HL-60 (cell line): ENCODE data around the gene ADNP.

ENCODE experiments used
- DNase-seq, 2 experiments: peaks; one replicate each; pipeline ENCODE4 v3.0.0-alpha.2; 2010 to 2020; ENCODE audit warnings: low read depth in 1 of 2, low spot score in 1 of 2
- H3K27ac ChIP-seq: fragments of 250-450 bp; sonication (Bioruptor Pico); replicated peaks from 2 replicates; pipeline ENCODE4 v1.5.1; 2020; ENCODE audit warnings: mild to moderate bottlenecking, moderate library complexity
- H3K27me3 ChIP-seq: fragments of 250-450 bp; sonication (Bioruptor Pico); 2 replicates; pipeline ENCODE4 v1.5.1; 2021; ENCODE audit warnings: mild to moderate bottlenecking, moderate library complexity; ENCODE audit not compliant: insufficient read depth, poor library complexity, severe bottlenecking
- H3K4me3 ChIP-seq: replicated peaks from 2 replicates; pipeline ENCODE4 v1.5.1; 2011; ENCODE audit warnings: mild to moderate bottlenecking, control low read depth, low read length; ENCODE audit not compliant: insufficient read depth
- GABPA ChIP-seq: IDR thresholded peaks from 2 replicates; pipeline ENCODE4 v1.6.1; 2012; ENCODE audit warnings: low read depth
- POLR2AphosphoS5 ChIP-seq: IDR thresholded peaks from 2 replicates; pipeline ENCODE4 v1.6.1; 2012; ENCODE audit warnings: low read depth
- SPI1 ChIP-seq: IDR thresholded peaks from 2 replicates; pipeline ENCODE4 v1.6.1; 2012; ENCODE audit warnings: low read depth, mild to moderate bottlenecking, borderline replicate concordance
- TF ChIP-seq, protein P1 (sequence below): IDR thresholded peaks from one replicate; pipeline ENCODE4 v1.5.1; 2011; ENCODE audit warnings: low read length, control low read depth, inconsistent platforms; ENCODE audit not compliant: insufficient read depth
- TF ChIP-seq, protein P2 (sequence below): IDR thresholded peaks from 2 replicates; pipeline ENCODE4 v1.6.1; 2012; ENCODE audit warnings: low read depth; ENCODE audit not compliant: insufficient replicate concordance

Gene ADNP

DNA sequence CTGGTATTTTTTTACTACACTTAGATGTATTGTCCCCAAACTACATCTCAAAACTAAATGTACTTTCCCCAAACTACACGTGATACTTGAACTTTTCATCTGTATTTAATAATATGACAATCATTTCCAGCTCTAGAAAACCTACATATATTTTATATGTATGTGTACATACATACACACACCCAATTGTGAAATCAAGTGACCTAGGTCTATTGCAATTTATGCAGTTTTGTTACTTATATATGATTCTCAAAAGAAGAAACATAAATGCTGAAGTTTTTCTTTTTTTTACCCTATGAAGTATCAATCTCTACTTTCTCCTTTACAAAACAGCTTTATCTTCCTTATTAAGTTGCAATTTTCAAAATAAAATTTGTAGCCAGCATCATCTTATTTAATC is 4.7 kb downstream of the ADNP start:
- no peak for DNase-seq
- Histone ChIP-seq H3K27me3 (no peaks in the 10 kb centered on the region), H3K4me3 (no peak overlapping the region), H3K27ac (no peak overlapping the region)
- TF ChIP-seq GABPA (no peak), SPI1 (no peak), POLR2AphosphoS5 (no peak)
- TF ChIP-seq, protein P1, sequence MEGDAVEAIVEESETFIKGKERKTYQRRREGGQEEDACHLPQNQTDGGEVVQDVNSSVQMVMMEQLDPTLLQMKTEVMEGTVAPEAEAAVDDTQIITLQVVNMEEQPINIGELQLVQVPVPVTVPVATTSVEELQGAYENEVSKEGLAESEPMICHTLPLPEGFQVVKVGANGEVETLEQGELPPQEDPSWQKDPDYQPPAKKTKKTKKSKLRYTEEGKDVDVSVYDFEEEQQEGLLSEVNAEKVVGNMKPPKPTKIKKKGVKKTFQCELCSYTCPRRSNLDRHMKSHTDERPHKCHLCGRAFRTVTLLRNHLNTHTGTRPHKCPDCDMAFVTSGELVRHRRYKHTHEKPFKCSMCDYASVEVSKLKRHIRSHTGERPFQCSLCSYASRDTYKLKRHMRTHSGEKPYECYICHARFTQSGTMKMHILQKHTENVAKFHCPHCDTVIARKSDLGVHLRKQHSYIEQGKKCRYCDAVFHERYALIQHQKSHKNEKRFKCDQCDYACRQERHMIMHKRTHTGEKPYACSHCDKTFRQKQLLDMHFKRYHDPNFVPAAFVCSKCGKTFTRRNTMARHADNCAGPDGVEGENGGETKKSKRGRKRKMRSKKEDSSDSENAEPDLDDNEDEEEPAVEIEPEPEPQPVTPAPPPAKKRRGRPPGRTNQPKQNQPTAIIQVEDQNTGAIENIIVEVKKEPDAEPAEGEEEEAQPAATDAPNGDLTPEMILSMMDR: no peak
- TF ChIP-seq, protein P2, sequence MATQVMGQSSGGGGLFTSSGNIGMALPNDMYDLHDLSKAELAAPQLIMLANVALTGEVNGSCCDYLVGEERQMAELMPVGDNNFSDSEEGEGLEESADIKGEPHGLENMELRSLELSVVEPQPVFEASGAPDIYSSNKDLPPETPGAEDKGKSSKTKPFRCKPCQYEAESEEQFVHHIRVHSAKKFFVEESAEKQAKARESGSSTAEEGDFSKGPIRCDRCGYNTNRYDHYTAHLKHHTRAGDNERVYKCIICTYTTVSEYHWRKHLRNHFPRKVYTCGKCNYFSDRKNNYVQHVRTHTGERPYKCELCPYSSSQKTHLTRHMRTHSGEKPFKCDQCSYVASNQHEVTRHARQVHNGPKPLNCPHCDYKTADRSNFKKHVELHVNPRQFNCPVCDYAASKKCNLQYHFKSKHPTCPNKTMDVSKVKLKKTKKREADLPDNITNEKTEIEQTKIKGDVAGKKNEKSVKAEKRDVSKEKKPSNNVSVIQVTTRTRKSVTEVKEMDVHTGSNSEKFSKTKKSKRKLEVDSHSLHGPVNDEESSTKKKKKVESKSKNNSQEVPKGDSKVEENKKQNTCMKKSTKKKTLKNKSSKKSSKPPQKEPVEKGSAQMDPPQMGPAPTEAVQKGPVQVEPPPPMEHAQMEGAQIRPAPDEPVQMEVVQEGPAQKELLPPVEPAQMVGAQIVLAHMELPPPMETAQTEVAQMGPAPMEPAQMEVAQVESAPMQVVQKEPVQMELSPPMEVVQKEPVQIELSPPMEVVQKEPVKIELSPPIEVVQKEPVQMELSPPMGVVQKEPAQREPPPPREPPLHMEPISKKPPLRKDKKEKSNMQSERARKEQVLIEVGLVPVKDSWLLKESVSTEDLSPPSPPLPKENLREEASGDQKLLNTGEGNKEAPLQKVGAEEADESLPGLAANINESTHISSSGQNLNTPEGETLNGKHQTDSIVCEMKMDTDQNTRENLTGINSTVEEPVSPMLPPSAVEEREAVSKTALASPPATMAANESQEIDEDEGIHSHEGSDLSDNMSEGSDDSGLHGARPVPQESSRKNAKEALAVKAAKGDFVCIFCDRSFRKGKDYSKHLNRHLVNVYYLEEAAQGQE: no peak

DNA sequence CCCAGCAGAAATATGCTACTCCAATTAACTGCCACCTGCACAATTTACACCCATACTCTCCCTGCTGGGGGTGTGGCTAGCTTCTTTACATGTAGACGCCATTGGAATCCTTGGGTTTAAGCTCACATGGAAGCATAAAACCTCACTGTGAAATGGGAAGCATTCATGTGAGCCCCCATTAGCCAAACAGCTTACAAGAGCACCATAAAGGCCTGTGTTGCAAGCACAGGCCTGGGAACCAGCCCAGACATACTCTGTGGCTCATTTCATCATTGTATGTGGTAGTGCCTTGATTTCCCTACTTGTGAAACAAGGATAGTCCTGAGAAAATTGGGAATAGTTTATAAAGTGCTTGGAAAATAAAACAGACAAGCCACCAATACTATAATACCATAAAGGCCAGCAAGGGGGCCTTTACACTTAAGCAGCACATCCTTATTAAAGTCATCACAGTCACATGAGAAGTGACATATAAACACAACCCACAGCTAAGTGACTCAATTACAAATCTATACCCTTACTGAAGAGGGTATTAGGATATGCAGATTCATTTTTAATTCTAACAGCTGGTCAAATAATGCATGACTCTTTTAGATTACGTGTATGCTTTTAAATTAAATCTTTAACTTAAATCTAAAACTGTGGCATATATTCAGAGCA is 6.8 kb downstream of the ADNP start:
- DNase-seq: no peak
- no peaks in the 10 kb centered on the region for H3K27me3 ChIP-seq
- H3K4me3 ChIP-seq: no peak overlapping the region
- no peak overlapping the region for H3K27ac ChIP-seq
- TF ChIP-seq SPI1 (no peak), GABPA (no peak), POLR2AphosphoS5 (no peak)
- TF ChIP-seq, protein P2: no peak
- TF ChIP-seq, protein P1: no peak

DNA sequence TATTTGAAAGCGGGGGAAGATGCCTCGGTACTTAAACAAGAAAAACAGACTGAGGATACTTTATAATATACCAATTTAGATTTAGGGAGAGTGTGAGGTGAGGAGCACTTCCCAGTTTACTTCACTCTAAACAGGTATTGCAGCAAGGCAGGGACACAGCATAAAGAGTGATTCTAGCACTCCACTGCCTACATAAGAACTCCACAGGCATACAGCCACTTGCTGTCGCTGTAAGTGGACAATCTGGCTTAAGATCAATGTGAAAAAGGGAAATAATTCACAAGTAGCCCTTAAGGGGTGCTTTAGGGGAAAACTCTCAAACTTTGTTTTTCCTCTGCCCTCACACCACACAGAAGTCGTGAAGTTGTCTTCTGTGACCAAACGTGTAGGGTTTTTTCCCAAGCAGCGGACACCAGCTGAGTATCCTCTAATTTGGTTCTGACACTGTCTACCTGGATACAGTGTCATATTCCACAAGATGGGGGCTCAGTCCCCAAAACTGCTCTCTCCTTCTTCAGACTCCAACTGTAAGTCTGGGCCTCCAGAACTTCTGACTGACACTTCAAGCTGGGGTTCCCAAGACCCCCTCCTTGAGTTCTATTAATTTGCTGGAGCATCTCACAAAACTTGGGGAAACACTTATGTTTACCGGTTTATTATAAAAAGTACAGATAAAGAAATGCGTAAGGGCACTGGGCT is 9.3 kb downstream of the ADNP start:
- Histone ChIP-seq H3K4me3 (no peak overlapping the region), H3K27ac (no peak overlapping the region), H3K27me3 (no peaks in the 10 kb centered on the region)
- TF ChIP-seq, protein P2: no peak
- no peak for TF ChIP-seq GABPA
- TF ChIP-seq, protein P1: no peak
- no peak for TF ChIP-seq POLR2AphosphoS5
- no peak for DNase-seq
